ENCODE results near the gene DESI1. TPM values are rescaled to one million over a fixed set of nuclear protein-coding genes. Genes with fewer than 3 reads are reported as not detected.

DESI1 gene
- total and polyA plus RNA-seq, 2 donors (not counting 1 experiment from before 2014, with no cell fraction given): 17.3 to 26.3 TPM

DNA sequence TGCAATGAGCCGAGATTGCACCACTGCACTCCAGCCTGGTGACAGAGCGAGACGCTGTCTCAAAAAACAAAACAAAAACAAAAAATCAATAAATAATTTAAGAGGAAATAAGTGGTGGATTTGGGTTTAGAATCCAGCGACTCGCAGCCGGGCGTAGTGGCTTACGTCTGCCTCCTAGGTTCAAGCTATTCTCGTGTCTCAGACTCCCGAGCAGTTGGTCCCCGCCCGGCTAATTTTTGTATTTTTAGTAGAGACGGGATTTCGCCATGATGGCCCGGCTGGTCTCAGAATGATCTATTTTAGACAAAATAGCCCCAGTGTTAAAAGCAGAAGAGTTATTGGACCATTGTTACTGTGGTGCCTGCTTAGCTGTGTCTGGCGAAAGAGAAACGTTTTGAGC, 38.0 kb upstream of the DESI1 start:
- Histone ChIP-seq H4K20me1 (ENCODE audit: control insufficient read depth, insufficient read depth, low read length, poor library complexity, severe bottlenecking) (peaks cover under 1% of the 10 kb centered on the region), H3K4me2 (replicated peaks; ENCODE audit: low read depth, low read length, poor library complexity, severe bottlenecking) (no peak overlapping the region), H3K79me2 (ENCODE audit: control insufficient read depth, insufficient read depth, low read length) (no peaks in the 10 kb centered on the region), H3K27ac (ENCODE audit: low read length in 2 of 2) (no peak overlapping the region), H3K9ac (ENCODE audit: low read length) (no peak overlapping the region), H3K27me3 (replicated peaks in 1 of 4; ENCODE audit: control extremely low read depth in 1 of 4, control insufficient read depth in 3 of 4, insufficient read depth in 4 of 4, low read length in 3 of 4) (no peaks in the 10 kb centered on the region), H3K9me3 (ENCODE audit: control extremely low read depth in 1 of 3, control insufficient read depth in 2 of 3, insufficient read depth in 1 of 3, low read length in 2 of 3) (no peaks in the 10 kb centered on the region), H3K36me3 (replicated peaks in 1 of 2; ENCODE audit: control extremely low read depth in 1 of 2, control insufficient read depth in 1 of 2, extremely low read depth in 1 of 2, insufficient read depth in 2 of 2, low read length in 1 of 2) (peaks cover 3 to 88% of the 10 kb centered on the region in 2 experiments), H3K4me3 (ENCODE audit: control extremely low read depth in 1 of 5, extremely low read depth in 1 of 5, insufficient read depth in 1 of 5, low read depth in 2 of 5, low read length in 4 of 5) (no peak overlapping the region), H3K4me1 (ENCODE audit: control insufficient read depth in 2 of 2, insufficient read depth in 2 of 2, low read length in 2 of 2) (no peaks in the 10 kb centered on the region), H2AFZ (ENCODE audit: insufficient read depth, low read depth, low read length, poor library complexity, severe bottlenecking) (no peak overlapping the region)
- H3K27me3 Mint-ChIP-seq: no peaks in the 10 kb centered on the region
- H3K4me1 Mint-ChIP-seq: no peaks in the 10 kb centered on the region
- TF ChIP-seq, protein P1, sequence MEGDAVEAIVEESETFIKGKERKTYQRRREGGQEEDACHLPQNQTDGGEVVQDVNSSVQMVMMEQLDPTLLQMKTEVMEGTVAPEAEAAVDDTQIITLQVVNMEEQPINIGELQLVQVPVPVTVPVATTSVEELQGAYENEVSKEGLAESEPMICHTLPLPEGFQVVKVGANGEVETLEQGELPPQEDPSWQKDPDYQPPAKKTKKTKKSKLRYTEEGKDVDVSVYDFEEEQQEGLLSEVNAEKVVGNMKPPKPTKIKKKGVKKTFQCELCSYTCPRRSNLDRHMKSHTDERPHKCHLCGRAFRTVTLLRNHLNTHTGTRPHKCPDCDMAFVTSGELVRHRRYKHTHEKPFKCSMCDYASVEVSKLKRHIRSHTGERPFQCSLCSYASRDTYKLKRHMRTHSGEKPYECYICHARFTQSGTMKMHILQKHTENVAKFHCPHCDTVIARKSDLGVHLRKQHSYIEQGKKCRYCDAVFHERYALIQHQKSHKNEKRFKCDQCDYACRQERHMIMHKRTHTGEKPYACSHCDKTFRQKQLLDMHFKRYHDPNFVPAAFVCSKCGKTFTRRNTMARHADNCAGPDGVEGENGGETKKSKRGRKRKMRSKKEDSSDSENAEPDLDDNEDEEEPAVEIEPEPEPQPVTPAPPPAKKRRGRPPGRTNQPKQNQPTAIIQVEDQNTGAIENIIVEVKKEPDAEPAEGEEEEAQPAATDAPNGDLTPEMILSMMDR (IDR thresholded peaks at IDR 0.05): no peak
- TF ChIP-seq EZH2 (IDR thresholded peaks at IDR 0.05; ENCODE audit: borderline replicate concordance, insufficient read depth, low read depth, low read length, poor library complexity, severe bottlenecking): no peak
- CTCF ChIA-PET: no interaction called here
- DNase-seq: no peak
- no peaks in the 10 kb centered on the region for H3K9me3 Mint-ChIP-seq (ENCODE audit: insufficient read depth)
- no peak overlapping the region for H3K4me3 Mint-ChIP-seq
- intact Hi-C loops (cut with micrococcal nuclease): no loop called here
- ATAC-seq (ENCODE audit: low read depth): no peak
- WGBS (ENCODE audit: insufficient coverage): 99% methylated on average over 12 of the region's 17 CpGs
- POLR2A ChIA-PET: no interaction called here
- no peak overlapping the region for H3K27ac Mint-ChIP-seq

DNA sequence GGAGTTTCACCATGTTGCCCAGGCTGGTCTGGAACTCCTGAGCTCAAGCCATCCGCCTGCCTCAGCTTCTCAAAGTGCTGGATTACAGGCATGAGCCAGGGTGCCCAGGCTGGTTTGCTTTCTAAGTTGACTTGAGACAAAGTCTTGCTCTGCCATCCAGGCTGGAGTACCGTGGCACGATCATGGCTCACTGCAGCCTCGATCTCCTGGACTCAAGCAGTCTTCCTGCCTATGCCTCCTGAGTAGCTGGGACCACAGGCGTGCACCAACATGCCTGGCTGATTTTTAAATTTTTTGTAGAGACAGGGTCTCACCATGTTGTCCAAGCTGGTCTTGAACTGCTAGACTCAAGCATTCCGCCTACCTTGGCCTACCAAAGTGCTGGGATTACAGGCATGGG, 36.9 kb upstream of the DESI1 start:
- Histone ChIP-seq H3K36me3 (replicated peaks in 1 of 2; ENCODE audit: control extremely low read depth in 1 of 2, control insufficient read depth in 1 of 2, extremely low read depth in 1 of 2, insufficient read depth in 2 of 2, low read length in 1 of 2) (peaks cover 3 to 90% of the 10 kb centered on the region in 2 experiments), H3K27ac (ENCODE audit: low read length in 2 of 2) (no peak overlapping the region), H3K4me1 (ENCODE audit: control insufficient read depth in 2 of 2, insufficient read depth in 2 of 2, low read length in 2 of 2) (no peaks in the 10 kb centered on the region), H3K79me2 (ENCODE audit: control insufficient read depth, insufficient read depth, low read length) (peaks cover 5% of the 10 kb centered on the region), H3K4me3 (ENCODE audit: control extremely low read depth in 1 of 5, extremely low read depth in 1 of 5, insufficient read depth in 1 of 5, low read depth in 2 of 5, low read length in 4 of 5) (no peak overlapping the region), H3K4me2 (replicated peaks; ENCODE audit: low read depth, low read length, poor library complexity, severe bottlenecking) (no peak overlapping the region), H3K9ac (ENCODE audit: low read length) (no peak overlapping the region), H3K9me3 (ENCODE audit: control extremely low read depth in 1 of 3, control insufficient read depth in 2 of 3, insufficient read depth in 1 of 3, low read length in 2 of 3) (no peaks in the 10 kb centered on the region), H2AFZ (ENCODE audit: insufficient read depth, low read depth, low read length, poor library complexity, severe bottlenecking) (no peak overlapping the region), H3K27me3 (replicated peaks in 1 of 4; ENCODE audit: control extremely low read depth in 1 of 4, control insufficient read depth in 3 of 4, insufficient read depth in 4 of 4, low read length in 3 of 4) (no peaks in the 10 kb centered on the region), H4K20me1 (ENCODE audit: control insufficient read depth, insufficient read depth, low read length, poor library complexity, severe bottlenecking) (peaks cover 12% of the 10 kb centered on the region)
- Mint-ChIP-seq H3K4me1 (no peaks in the 10 kb centered on the region), H3K4me3 (no peak overlapping the region), H3K27me3 (no peaks in the 10 kb centered on the region), H3K9me3 (ENCODE audit: insufficient read depth) (no peaks in the 10 kb centered on the region), H3K27ac (no peak overlapping the region)
- ChIA-PET CTCF (interaction anchor here (0.6 to 1.3 kb wide), 3 partner anchors 12 to 548 kb away, joined by 3 read pairs; no protein-coding TSS in a partner anchor), POLR2A (no interaction called here)
- no peak for TF ChIP-seq EZH2 (IDR thresholded peaks at IDR 0.05; ENCODE audit: borderline replicate concordance, insufficient read depth, low read depth, low read length, poor library complexity, severe bottlenecking)
- DNase-seq (no peak), ATAC-seq (ENCODE audit: low read depth) (no peak)
- WGBS (ENCODE audit: insufficient coverage): 98% methylated on average over 6 of the region's 6 CpGs
- intact Hi-C loops (cut with micrococcal nuclease): no loop called here

Measured in B cell (primary cell).